ENCODE measurements around the gene ABTB1. TPM values are rescaled to one million over a fixed set of nuclear protein-coding genes. Genes with fewer than 3 reads are reported as not detected.
A peak's percentile ranks its signal among the peaks of the same experiment; 100 is the strongest.

The ABTB1 gene
- total and polyA plus RNA-seq, 2 donors (not counting 1 experiment from before 2014, with no cell fraction given), result 141 to 259 TPM

- Histone ChIP-seq H4K20me1 (ENCODE audit: control insufficient read depth, insufficient read depth, low read length, poor library complexity, severe bottlenecking) (peaks cover 24% of the 10 kb centered on the region), H3K9ac (ENCODE audit: low read length) (peak overlapping the region; percentile 98), H3K27me3 (replicated peaks in 1 of 4; ENCODE audit: control extremely low read depth in 1 of 4, control insufficient read depth in 3 of 4, insufficient read depth in 4 of 4, low read length in 3 of 4) (no peaks in the 10 kb centered on the region), H3K4me1 (ENCODE audit: control insufficient read depth in 2 of 2, insufficient read depth in 2 of 2, low read length in 2 of 2) (peaks cover 16 to 22% of the 10 kb centered on the region in 2 donors), H3K4me2 (replicated peaks; ENCODE audit: low read depth, low read length, poor library complexity, severe bottlenecking) (peak overlapping the region; percentile 99), H3K79me2 (ENCODE audit: control insufficient read depth, insufficient read depth, low read length) (peaks cover 24% of the 10 kb centered on the region), H3K36me3 (replicated peaks in 1 of 2; ENCODE audit: control extremely low read depth in 1 of 2, control insufficient read depth in 1 of 2, extremely low read depth in 1 of 2, insufficient read depth in 2 of 2, low read length in 1 of 2) (peaks cover 0 to 4% of the 10 kb centered on the region in 2 experiments), H3K9me3 (ENCODE audit: control extremely low read depth in 1 of 3, control insufficient read depth in 2 of 3, insufficient read depth in 1 of 3, low read length in 2 of 3) (no peaks in the 10 kb centered on the region), H2AFZ (ENCODE audit: insufficient read depth, low read depth, low read length, poor library complexity, severe bottlenecking) (no peak overlapping the region), H3K27ac (ENCODE audit: low read length in 2 of 2) (no peak overlapping the region), H3K4me3 (ENCODE audit: control extremely low read depth in 1 of 5, extremely low read depth in 1 of 5, insufficient read depth in 1 of 5, low read depth in 2 of 5, low read length in 4 of 5) (no peak overlapping the region)
- ATAC-seq (ENCODE audit: low read depth), result no peak
- Mint-ChIP-seq H3K27ac (peak overlapping the region; percentile 85), H3K4me1 (peaks cover 29% of the 10 kb centered on the region), H3K27me3 (no peaks in the 10 kb centered on the region), H3K9me3 (ENCODE audit: insufficient read depth) (no peaks in the 10 kb centered on the region), H3K4me3 (peak overlapping the region; percentile 94)
- POLR2A ChIA-PET, result interaction anchor here (0.5 to 1.5 kb wide), 2 partner anchors 19 to 22 kb away, joined by 3 to 11 read pairs; no protein-coding TSS in a partner anchor
- CTCF ChIA-PET, result interaction anchor here (1.1 to 2.3 kb wide), 2 partner anchors 25 to 405 kb away, joined by 3 to 5 read pairs; no protein-coding TSS in a partner anchor
- TF ChIP-seq EZH2 (IDR thresholded peaks at IDR 0.05; ENCODE audit: borderline replicate concordance, insufficient read depth, low read depth, low read length, poor library complexity, severe bottlenecking), result no peak
- no peak for TF ChIP-seq CTCF (IDR thresholded peaks at IDR 0.05)
- intact Hi-C loops (cut with micrococcal nuclease), result no loop called here
- WGBS (ENCODE audit: insufficient coverage), result 94% methylated on average over 16 of the region's 20 CpGs
- DNase-seq, result no peak
Measured at GRCh38 chr3:127670761-127671522, 1.8 kb upstream of the ABTB1 start.
